Spleen (tissue), 11 donors: ENCODE measurements around the gene TARBP1. TPM values are rescaled to one million over a fixed set of nuclear protein-coding genes. Genes with fewer than 3 reads are reported as not detected.
"Not testable (repeated sequence)": the region's sequence is repeated elsewhere in the genome, so short reads cannot be mapped to it uniquely, and the experiment has no call there.

Experiments
- DNase-seq: peaks from one replicate; pipeline ENCODE4 v3.0.0-alpha.2; 2020
- H3K27ac ChIP-seq, 8 donors: fragments of 200-600 bp; sonication (generic) in 7 of 8; 1 replicate in 4 of 8; 2 replicates in 4 of 8; pipeline versions ENCODE4 v1.5.0 to v1.8.0; 2016 to 2021; ENCODE audit warnings: inconsistent platforms in 4 of 8, mild to moderate bottlenecking in 4 of 8, moderate library complexity in 1 of 8
- H3K27me3 ChIP-seq, 7 donors: fragments of 200-600 bp; sonication (generic) in 6 of 7; replicated peaks in 1 of 7; 1 replicate in 4 of 7; 2 replicates in 3 of 7; pipeline versions ENCODE4 v1.5.0 to v1.8.0; 2016 to 2021; ENCODE audit warnings: inconsistent platforms in 3 of 7, mild to moderate bottlenecking in 1 of 7
- H3K36me3 ChIP-seq, 6 donors: fragments of 200-600 bp; sonication (generic) in 5 of 6; 1 replicate in 4 of 6; 2 replicates in 2 of 6; pipeline versions ENCODE4 v1.5.0 to v1.8.0; 2016 to 2021; ENCODE audit warnings: inconsistent platforms in 2 of 6
- H3K4me1 ChIP-seq, 6 donors: fragments of 200-600 bp; sonication (generic) in 5 of 6; 1 replicate in 3 of 6; 2 replicates in 3 of 6; pipeline versions ENCODE4 v1.5.0 to v1.8.0; 2016 to 2021; ENCODE audit warnings: inconsistent platforms in 3 of 6
- H3K4me3 ChIP-seq, 8 donors: fragments of 200-600 bp; sonication (generic) in 7 of 8; 1 replicate in 4 of 8; 2 replicates in 4 of 8; pipeline versions ENCODE4 v1.5.0 to v1.8.0; 2016 to 2021; ENCODE audit warnings: inconsistent platforms in 4 of 8, mild to moderate bottlenecking in 4 of 8, moderate library complexity in 2 of 8
- H3K9me3 ChIP-seq, 8 donors: fragments of 200-600 bp; sonication (generic) in 7 of 8; 1 replicate in 4 of 8; 2 replicates in 4 of 8; pipeline versions ENCODE4 v1.5.0 to v1.8.0; 2016 to 2021; ENCODE audit warnings: inconsistent platforms in 4 of 8
- CTCF ChIP-seq, 11 experiments: fragments of 200-600 bp in 7 of 11; fragments of 450-650 bp in 4 of 11; sonication (generic) in 4 of 11; IDR thresholded peaks in 8 of 11; conservative IDR thresholded peaks in 3 of 11; 1 replicate in 7 of 11; 2 replicates in 4 of 11; pipeline versions ENCODE4 v1.4.0 to v1.8.0; 2016 to 2021; ENCODE audit warnings: antibody characterized with exemption in 11 of 11, inconsistent platforms in 4 of 11, mild to moderate bottlenecking in 1 of 11
- POLR2A ChIP-seq, 3 donors: fragments of 450-650 bp; IDR thresholded peaks; one replicate each; pipeline ENCODE4 v1.5.1; 2017; ENCODE audit warnings: antibody characterized with exemption in 3 of 3, mild to moderate bottlenecking in 1 of 3
- POLR2AphosphoS5 ChIP-seq, 3 donors: sonication (generic); formaldehyde crosslinking; IDR thresholded peaks; one replicate each; pipeline ENCODE4 v1.5.1; 2017; ENCODE audit warnings: antibody characterized with exemption in 3 of 3
- WGBS, 5 donors: extraction: QIAGEN DNeasy Blood & Tissue Kit in 3 of 5; methylation state at CpG; one replicate each; pipeline versions ENCODE4 v1.1.5 to v1.1.7; 2013 to 2018; 5-methylcytosine and 5-hydroxymethylcytosine counted together
- intact Hi-C: fragments of 100-400 bp; cut with DNase I; formaldehyde crosslinking; loops from one replicate; pipeline ENCODE4 v1.15.0; 2023; ENCODE audit warnings: low total_unique reads
- polyA plus RNA-seq, 3 donors: library from polyadenylated mRNA; stranded (reverse); fragments of 200-250 nt; gene quantifications; one replicate each; pipeline ENCODE4 v1.2.1, GENCODE V29; 2013
- total RNA-seq, 7 donors: library from RNA; depleted of rRNA in 3 of 7; stranded (reverse); fragments of >200 nt in 3 of 7; fragmentation: NEBNext Ultra II Directional in 4 of 7; extraction: Animal tissue kit (Norgen Biotek cat#: 25700) in 4 of 7; gene quantifications; one replicate each; pipeline versions ENCODE4 v1.1.0 to v1.2.1, GENCODE V29; 2016 to 2021
- donor health status: healthy with polysubstance abuse.
- donor health status: DM: no; HTN: no; CAD: no; lungs with moderate emphysema.
- donor health status: DM: no; HTN: no; CAD: no.
- donor health status: Bipolar disorder and iron deficiency.
- donor health status: healthy.
- donor health status: DM: no; HTN: no; CAD: no.
- donor health status: DM: yes; HTN: yes; CAD: no.

Gene TARBP1
- total and polyA plus RNA-seq, 10 donors = 27.1 to 99.7 (median 40.3) TPM

GRCh38 chr1:234507089-234507488, 28.1 kb upstream of the TARBP1 start:
- Histone ChIP-seq H3K27me3 (no peaks in the 10 kb centered on the region), H3K9me3 (no peaks in the 10 kb centered on the region), H3K27ac (no peak overlapping the region), H3K36me3 (no peaks in the 10 kb centered on the region), H3K4me3 (no peak overlapping the region), H3K4me1 (peaks cover 0 to 2% (median 0%) of the 10 kb centered on the region in 6 donors)
- no peak for DNase-seq
- intact Hi-C loops = no loop called here
- no peak for TF ChIP-seq POLR2AphosphoS5 (IDR thresholded peaks at IDR 0.05)
- no peak for TF ChIP-seq CTCF (IDR thresholded peaks at IDR 0.05 in 8 of 11, conservative IDR thresholded peaks at IDR 0.05 in 3 of 11)
- no peak for TF ChIP-seq POLR2A (IDR thresholded peaks at IDR 0.05)
- WGBS, 5 donors = 76 to 90% (median 81%) methylated on average over 2 of the region's 2 CpGs

DNA sequence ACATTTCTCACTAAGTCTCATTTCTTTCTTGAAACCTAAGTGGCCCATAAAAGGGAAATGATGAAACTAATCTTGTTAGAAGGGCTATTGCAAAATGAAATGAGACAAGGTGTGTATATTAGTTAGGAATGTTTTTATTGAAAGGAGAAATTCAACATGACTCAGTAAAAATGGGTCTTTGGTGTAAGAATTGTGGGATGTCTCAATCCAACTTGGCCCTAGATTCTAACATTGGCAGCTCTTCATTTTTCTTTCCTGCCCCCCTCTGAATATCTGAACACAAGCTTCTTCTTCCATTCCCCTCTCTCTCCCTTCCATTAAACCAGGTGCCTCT, 26.8 kb upstream of the TARBP1 start:
- Histone ChIP-seq H3K36me3 (no peaks in the 10 kb centered on the region), H3K9me3 (no peaks in the 10 kb centered on the region), H3K4me1 (peaks cover 0 to under 1% (median 0%) of the 10 kb centered on the region in 6 donors), H3K27ac (no peak overlapping the region), H3K4me3 (no peak overlapping the region), H3K27me3 (no peaks in the 10 kb centered on the region)
- intact Hi-C loops = no loop called here
- no peak for TF ChIP-seq CTCF (IDR thresholded peaks at IDR 0.05 in 8 of 11, conservative IDR thresholded peaks at IDR 0.05 in 3 of 11)
- no peak for TF ChIP-seq POLR2A (IDR thresholded peaks at IDR 0.05)
- TF ChIP-seq POLR2AphosphoS5 (IDR thresholded peaks at IDR 0.05) = no peak
- DNase-seq = no peak

DNA sequence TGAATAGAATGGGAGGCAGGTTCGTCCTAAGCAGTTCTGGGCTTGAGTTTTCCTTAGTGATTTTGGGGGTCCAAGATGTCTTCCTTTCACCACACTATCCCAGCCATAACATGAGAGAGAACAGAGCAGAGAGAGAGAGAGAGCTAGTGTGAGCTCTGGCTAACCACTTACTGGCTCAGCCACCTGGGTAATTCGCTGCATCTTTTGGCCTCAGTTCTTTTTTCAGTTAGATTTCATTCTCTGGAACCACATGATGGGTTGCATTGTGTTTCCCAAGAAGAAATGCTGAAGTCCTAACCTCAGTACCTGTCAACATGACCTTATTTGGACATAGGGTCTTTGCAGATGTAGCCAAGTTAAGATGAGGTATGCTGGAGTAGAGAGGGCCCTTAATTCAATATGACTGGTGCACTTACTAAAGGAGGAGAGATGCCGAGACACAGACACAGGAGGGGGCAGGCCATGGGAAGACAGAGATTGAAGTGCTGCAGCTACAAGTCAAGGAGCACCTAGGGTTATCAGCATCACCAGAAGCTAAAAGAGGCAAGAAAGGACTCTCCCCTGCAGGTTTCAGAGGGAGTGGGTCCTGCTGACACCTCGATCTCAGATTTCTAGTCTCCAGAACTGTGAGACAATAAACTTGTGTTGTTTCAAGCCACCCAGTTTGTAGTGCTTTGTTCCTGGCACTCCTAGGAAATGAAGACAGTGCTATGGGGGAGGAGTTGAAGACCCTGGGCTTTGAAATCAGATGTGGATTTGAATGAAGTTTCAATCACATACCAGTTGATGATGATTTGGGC, 26.2 kb upstream of the TARBP1 start:
- H3K9me3 ChIP-seq = no peaks in the 10 kb centered on the region
- no peak for DNase-seq
- H3K27ac ChIP-seq = no peak overlapping the region
- H3K36me3 ChIP-seq = no peaks in the 10 kb centered on the region
- H3K27me3 ChIP-seq = no peaks in the 10 kb centered on the region
- intact Hi-C loops = no loop called here
- H3K4me3 ChIP-seq = no peak overlapping the region
- TF ChIP-seq POLR2A (IDR thresholded peaks at IDR 0.05) (no peak), POLR2AphosphoS5 (IDR thresholded peaks at IDR 0.05) (no peak), CTCF (IDR thresholded peaks at IDR 0.05 in 8 of 11, conservative IDR thresholded peaks at IDR 0.05 in 3 of 11) (no peak)
- peaks cover 0 to 6% (median 2%) of the 10 kb centered on the region in 6 donors for H3K4me1 ChIP-seq
- 77 to 89% (median 82%) methylated on average over 4 of the region's 4 CpGs for WGBS, 5 donors

DNA sequence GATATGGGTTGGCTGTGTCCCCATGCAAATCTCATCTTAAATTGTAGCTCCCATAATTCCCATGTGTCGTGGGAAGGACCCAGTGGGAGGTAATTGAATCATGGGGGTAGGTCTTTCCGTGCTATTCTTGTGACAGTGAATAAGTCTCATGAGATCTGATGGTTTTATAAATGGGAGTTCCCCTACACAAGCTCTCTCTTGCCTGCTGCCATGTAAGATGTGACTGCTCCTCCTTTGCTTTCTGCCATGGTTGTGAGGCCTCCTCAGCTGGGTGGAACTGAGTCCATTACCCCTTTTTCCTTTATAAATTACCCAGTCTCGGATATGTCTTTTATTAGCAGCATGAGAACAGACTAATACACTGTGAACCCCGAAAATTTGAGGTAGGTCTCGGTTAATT, 25.3 kb upstream of the TARBP1 start:
- H3K27me3 ChIP-seq, H3K9me3 ChIP-seq, DNase-seq, intact Hi-C loops, H3K27ac ChIP-seq, H3K4me3 ChIP-seq, H3K36me3 ChIP-seq: not testable (repeated sequence)
- 65 to 79% (median 78%) methylated on average over 5 of the region's 5 CpGs for WGBS, 5 donors
- H3K4me1 ChIP-seq = peaks cover 4 to 16% (median 12%) of the 10 kb centered on the region in 6 donors
